Measurements from ENCODE around the gene MYO9A. TPM values are rescaled to one million over a fixed set of nuclear protein-coding genes. Genes with fewer than 3 reads are reported as not detected.

MYO9A gene
- total RNA-seq, 1 experiment from 2014 or later = 21.4 TPM

- H3K79me2 ChIP-seq (ENCODE audit: insufficient read depth, low read length) = no peaks in the 10 kb centered on the region
- H2BK12ac ChIP-seq (ENCODE audit: insufficient read length, low read depth, low read length) = no peak overlapping the region
- no peak overlapping the region for H2BK20ac ChIP-seq (ENCODE audit: low read depth, low read length, poor library complexity, severe bottlenecking)
- no peak overlapping the region for H2AK5ac ChIP-seq (ENCODE audit: insufficient read length, low read length)
- no CpG with 5 or more reads among the region's 2 CpGs for WGBS (ENCODE audit: extremely low coverage, insufficient read length, low lambda C conversion rate)
- TF ChIP-seq, protein P1, sequence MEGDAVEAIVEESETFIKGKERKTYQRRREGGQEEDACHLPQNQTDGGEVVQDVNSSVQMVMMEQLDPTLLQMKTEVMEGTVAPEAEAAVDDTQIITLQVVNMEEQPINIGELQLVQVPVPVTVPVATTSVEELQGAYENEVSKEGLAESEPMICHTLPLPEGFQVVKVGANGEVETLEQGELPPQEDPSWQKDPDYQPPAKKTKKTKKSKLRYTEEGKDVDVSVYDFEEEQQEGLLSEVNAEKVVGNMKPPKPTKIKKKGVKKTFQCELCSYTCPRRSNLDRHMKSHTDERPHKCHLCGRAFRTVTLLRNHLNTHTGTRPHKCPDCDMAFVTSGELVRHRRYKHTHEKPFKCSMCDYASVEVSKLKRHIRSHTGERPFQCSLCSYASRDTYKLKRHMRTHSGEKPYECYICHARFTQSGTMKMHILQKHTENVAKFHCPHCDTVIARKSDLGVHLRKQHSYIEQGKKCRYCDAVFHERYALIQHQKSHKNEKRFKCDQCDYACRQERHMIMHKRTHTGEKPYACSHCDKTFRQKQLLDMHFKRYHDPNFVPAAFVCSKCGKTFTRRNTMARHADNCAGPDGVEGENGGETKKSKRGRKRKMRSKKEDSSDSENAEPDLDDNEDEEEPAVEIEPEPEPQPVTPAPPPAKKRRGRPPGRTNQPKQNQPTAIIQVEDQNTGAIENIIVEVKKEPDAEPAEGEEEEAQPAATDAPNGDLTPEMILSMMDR (conservative IDR thresholded peaks at IDR 0.05) = no peak
- H2BK120ac ChIP-seq (ENCODE audit: low read depth, low read length, poor library complexity, severe bottlenecking) = no peak overlapping the region
- no peak overlapping the region for H3K4ac ChIP-seq (ENCODE audit: low read depth, low read length)
- H3K56ac ChIP-seq (ENCODE audit: insufficient read length, low read depth, low read length) = no peak overlapping the region
- H3K14ac ChIP-seq (ENCODE audit: insufficient read depth, low read length) = no peak overlapping the region
- no peaks in the 10 kb centered on the region for H3K23me2 ChIP-seq (ENCODE audit: insufficient read length, low read depth, low read length, poor library complexity, severe bottlenecking)
- Mint-ChIP-seq H3K4me3 (no peak overlapping the region), H3K27me3 (ENCODE audit: low read depth) (no peaks in the 10 kb centered on the region), H3K4me1 (no peaks in the 10 kb centered on the region), H3K36me3 (ENCODE audit: insufficient read depth in 1 of 3, low read depth in 3 of 3) (peaks cover 0 to 2% (median 0%) of the 10 kb centered on the region in 3 experiments; a peak in 3 of 7 replicates), H3K9me3 (no peaks in the 10 kb centered on the region), H3K27ac (peak overlapping the region in 1 of 3 experiments; percentile 31; a peak in 1 of 7 replicates)
- H3K4me1 ChIP-seq (ENCODE audit: insufficient read depth, low read length) = no peaks in the 10 kb centered on the region
- H4K91ac ChIP-seq (ENCODE audit: insufficient read length, low read depth, low read length) = no peak overlapping the region
- no peak overlapping the region for H3K27ac ChIP-seq (ENCODE audit: insufficient read length, low read depth, low read length)
- no peak overlapping the region for H3K23ac ChIP-seq (ENCODE audit: insufficient read length, low read depth, low read length)
- H3K9ac ChIP-seq (ENCODE audit: extremely low read depth, insufficient read length, low read length) = no peak overlapping the region
- no peak overlapping the region for H3K18ac ChIP-seq (ENCODE audit: insufficient read length, low read depth, low read length)
- no peak overlapping the region for H3T11ph ChIP-seq (ENCODE audit: low read length)
- no peak overlapping the region for H3K4me2 ChIP-seq (ENCODE audit: insufficient read depth, insufficient read length, low read length)
- no peaks in the 10 kb centered on the region for H4K20me1 ChIP-seq (ENCODE audit: control insufficient read depth, insufficient read depth, insufficient read length)
- H3K9me3 ChIP-seq (ENCODE audit: control insufficient read depth, low read depth, low read length) = no peaks in the 10 kb centered on the region
- H3K79me1 ChIP-seq (ENCODE audit: insufficient read depth, low read depth, low read length, poor library complexity, severe bottlenecking) = no peaks in the 10 kb centered on the region
- DNase-seq = no peak
- H2BK15ac ChIP-seq (ENCODE audit: low read depth, low read length) = no peak overlapping the region
- no peak overlapping the region for H2BK5ac ChIP-seq (ENCODE audit: insufficient read length, low read length)
- H3K27me3 ChIP-seq (ENCODE audit: insufficient read depth, low read length) = no peaks in the 10 kb centered on the region
- no peak overlapping the region for H4K8ac ChIP-seq (replicated peaks; ENCODE audit: insufficient read length, low read depth, low read length)
- H4K5ac ChIP-seq (ENCODE audit: insufficient read length, low read depth, low read length) = no peak overlapping the region
- H2AFZ ChIP-seq (ENCODE audit: low read length) = no peak overlapping the region
Observed at GRCh38 chr15:72009222-72009621, 108.7 kb downstream of the MYO9A start.
